ENCODE data around the gene CHST9.

- TF ChIP-seq JUN (IDR thresholded peaks at IDR 0.05; ENCODE audit: borderline replicate concordance, low read depth, low read length): no peak
- TF ChIP-seq JUN (CRISPR knock-in tag; IDR thresholded peaks at IDR 0.05; ENCODE audit: borderline replicate concordance): no peak
- no peak for TF ChIP-seq NCOA1 (IDR thresholded peaks at IDR 0.05; ENCODE audit: low read depth)
- no peak for TF ChIP-seq RCOR1 (IDR thresholded peaks at IDR 0.05; ENCODE audit: borderline replicate concordance in 1 of 2, low read depth in 2 of 2, low read length in 2 of 2)
- TF ChIP-seq RBM25 (IDR thresholded peaks at IDR 0.05; ENCODE audit: low read depth, low read length, severe bottlenecking): no peak
- TF ChIP-seq POLR2A (conservative IDR thresholded peaks at IDR 0.05): no peak
- TF ChIP-seq TSHZ1 (CRISPR knock-in tag; IDR thresholded peaks at IDR 0.05): no peak
These were observed 253.4 kb downstream of the CHST9 start for GRCh38 chr18:26931659-26932058.
